Measurements from ENCODE around the gene GALNT14. TPM values are rescaled to one million over a fixed set of nuclear protein-coding genes. Genes with fewer than 3 reads are reported as not detected.

The GALNT14 gene
- total RNA-seq, 1 donor from 2014 or later: 6.4 TPM

- no peak for TF ChIP-seq EZH2phosphoT487 (IDR thresholded peaks at IDR 0.05)
- TF ChIP-seq EZH2 (IDR thresholded peaks at IDR 0.05): no peak
- no peak for TF ChIP-seq CTCF (IDR thresholded peaks at IDR 0.05)
- H3K27ac ChIP-seq: no peak overlapping the region
- Mint-ChIP-seq H3K4me3 (no peak overlapping the region), H3K9me3 (no peaks in the 10 kb centered on the region), H3K4me1 (peaks cover 2% of the 10 kb centered on the region), H3K27ac (no peak overlapping the region), H3K27me3 (ENCODE audit: insufficient read depth, low read depth) (peaks cover 8% of the 10 kb centered on the region), H3K36me3 (no peaks in the 10 kb centered on the region)
- H3K4me2 ChIP-seq: no peak overlapping the region
- H2AFZ ChIP-seq (replicated peaks): no peak overlapping the region
- H3K4me1 ChIP-seq: no peaks in the 10 kb centered on the region
- DNase-seq (ENCODE audit: low spot score): no peak
- H3K9me3 ChIP-seq (ENCODE audit: low read depth): no peaks in the 10 kb centered on the region
- H3K36me3 ChIP-seq: no peaks in the 10 kb centered on the region
- H3F3A ChIP-seq (ENCODE audit: low read depth): no peaks in the 10 kb centered on the region
- H3K27me3 ChIP-seq: no peaks in the 10 kb centered on the region
- no peak overlapping the region for H3K9ac ChIP-seq
- no peak overlapping the region for H3K4me3 ChIP-seq
- no peaks in the 10 kb centered on the region for H3K79me2 ChIP-seq (ENCODE audit: low read depth)
- no peaks in the 10 kb centered on the region for H4K20me1 ChIP-seq (ENCODE audit: low read depth)
Observed at GRCh38 chr2:30966786-30967185, 171.5 kb downstream of the GALNT14 start.

- no peak overlapping the region for H3K27ac ChIP-seq
- TF ChIP-seq EZH2phosphoT487 (IDR thresholded peaks at IDR 0.05) (no peak), CTCF (IDR thresholded peaks at IDR 0.05) (no peak), EZH2 (IDR thresholded peaks at IDR 0.05) (no peak)
- DNase-seq (ENCODE audit: low spot score): no peak
- H3F3A ChIP-seq (ENCODE audit: low read depth): no peaks in the 10 kb centered on the region
- Mint-ChIP-seq H3K9me3 (no peaks in the 10 kb centered on the region), H3K4me1 (peaks cover 12% of the 10 kb centered on the region), H3K36me3 (no peaks in the 10 kb centered on the region), H3K27ac (no peak overlapping the region), H3K27me3 (ENCODE audit: insufficient read depth, low read depth) (peaks cover 13% of the 10 kb centered on the region), H3K4me3 (no peak overlapping the region)
- H3K36me3 ChIP-seq: no peaks in the 10 kb centered on the region
- H3K4me3 ChIP-seq: no peak overlapping the region
- H2AFZ ChIP-seq (replicated peaks): no peak overlapping the region
- H3K79me2 ChIP-seq (ENCODE audit: low read depth): no peaks in the 10 kb centered on the region
- H3K27me3 ChIP-seq: no peaks in the 10 kb centered on the region
- no peak overlapping the region for H3K9ac ChIP-seq
- peaks cover under 1% of the 10 kb centered on the region for H3K4me1 ChIP-seq
- no peaks in the 10 kb centered on the region for H4K20me1 ChIP-seq (ENCODE audit: low read depth)
- no peaks in the 10 kb centered on the region for H3K9me3 ChIP-seq (ENCODE audit: low read depth)
- no peak overlapping the region for H3K4me2 ChIP-seq
Observed at GRCh38 chr2:30965022-30965531, 173.2 kb downstream of the GALNT14 start.

- TF ChIP-seq CTCF (IDR thresholded peaks at IDR 0.05) (no peak), EZH2phosphoT487 (IDR thresholded peaks at IDR 0.05) (no peak), EZH2 (IDR thresholded peaks at IDR 0.05) (no peak)
- Histone ChIP-seq H3K4me3 (no peak overlapping the region), H3K27me3 (no peaks in the 10 kb centered on the region), H3K27ac (no peak overlapping the region), H3F3A (ENCODE audit: low read depth) (no peaks in the 10 kb centered on the region), H3K4me2 (no peak overlapping the region), H3K4me1 (peaks cover 3% of the 10 kb centered on the region), H3K9ac (no peak overlapping the region), H3K9me3 (ENCODE audit: low read depth) (no peaks in the 10 kb centered on the region), H2AFZ (replicated peaks) (no peak overlapping the region), H3K36me3 (no peaks in the 10 kb centered on the region), H3K79me2 (ENCODE audit: low read depth) (no peaks in the 10 kb centered on the region), H4K20me1 (ENCODE audit: low read depth) (no peaks in the 10 kb centered on the region)
- H3K4me3 Mint-ChIP-seq: no peak overlapping the region
- H3K36me3 Mint-ChIP-seq: no peaks in the 10 kb centered on the region
- H3K27ac Mint-ChIP-seq: no peak overlapping the region
- H3K4me1 Mint-ChIP-seq: peaks cover 16% of the 10 kb centered on the region
- peaks cover 13% of the 10 kb centered on the region for H3K27me3 Mint-ChIP-seq (ENCODE audit: insufficient read depth, low read depth)
- no peak for DNase-seq (ENCODE audit: low spot score)
- H3K9me3 Mint-ChIP-seq: no peaks in the 10 kb centered on the region
Observed at GRCh38 chr2:30964334-30965005, 173.8 kb downstream of the GALNT14 start.
